Measurements from ENCODE around the gene DENND5B.
"Not testable (repeated sequence)": the region's sequence is repeated elsewhere in the genome, so short reads cannot be mapped to it uniquely, and the experiment has no call there.

The DENND5B gene

GRCh38 chr12:31620311-31620710 is 29.4 kb upstream of the DENND5B start:
- no peak for DNase-seq

GRCh38 chr12:31618228-31619025 is 27.5 kb upstream of the DENND5B start:
- H3K27me3 ChIP-seq (replicated peaks; ENCODE audit: control insufficient read depth, insufficient read depth, low read length, poor library complexity, severe bottlenecking): no peaks in the 10 kb centered on the region
- H3K27ac ChIP-seq (ENCODE audit: insufficient read depth, low read length, poor library complexity, severe bottlenecking): no peak overlapping the region
- H3K4me1 ChIP-seq (ENCODE audit: control insufficient read depth, insufficient read depth, low read length, poor library complexity, severe bottlenecking): no peaks in the 10 kb centered on the region
- no peaks in the 10 kb centered on the region for H3K36me3 ChIP-seq (ENCODE audit: control insufficient read depth, insufficient read depth, low read length)
- no peak overlapping the region for H3K4me3 ChIP-seq (ENCODE audit: insufficient read depth, low read depth, low read length, poor library complexity, severe bottlenecking)
- H3K9me3 ChIP-seq (ENCODE audit: control insufficient read depth, low read length): no peaks in the 10 kb centered on the region
- DNase-seq: no peak

More at GRCh38 chr12:31620311-31620710, 29.4 kb upstream of the DENND5B start:
- no peaks in the 10 kb centered on the region for H3K4me1 ChIP-seq (ENCODE audit: control insufficient read depth, insufficient read depth, low read length, poor library complexity, severe bottlenecking)
- H3K27me3 ChIP-seq (replicated peaks; ENCODE audit: control insufficient read depth, insufficient read depth, low read length, poor library complexity, severe bottlenecking): no peaks in the 10 kb centered on the region
- no peak overlapping the region for H3K27ac ChIP-seq (ENCODE audit: insufficient read depth, low read length, poor library complexity, severe bottlenecking)
- H3K9me3 ChIP-seq (ENCODE audit: control insufficient read depth, low read length): no peaks in the 10 kb centered on the region
- H3K4me3 ChIP-seq (ENCODE audit: insufficient read depth, low read depth, low read length, poor library complexity, severe bottlenecking): no peak overlapping the region
- H3K36me3 ChIP-seq (ENCODE audit: control insufficient read depth, insufficient read depth, low read length): no peaks in the 10 kb centered on the region

GRCh38 chr12:31612819-31613218 is 21.9 kb upstream of the DENND5B start:
- H3K27me3 ChIP-seq (replicated peaks; ENCODE audit: control insufficient read depth, insufficient read depth, low read length, poor library complexity, severe bottlenecking): no peaks in the 10 kb centered on the region
- H3K4me1 ChIP-seq (ENCODE audit: control insufficient read depth, insufficient read depth, low read length, poor library complexity, severe bottlenecking): no peaks in the 10 kb centered on the region
- H3K36me3 ChIP-seq (ENCODE audit: control insufficient read depth, insufficient read depth, low read length): no peaks in the 10 kb centered on the region
- no peak overlapping the region for H3K27ac ChIP-seq (ENCODE audit: insufficient read depth, low read length, poor library complexity, severe bottlenecking)
- DNase-seq: no peak
- H3K4me3 ChIP-seq (ENCODE audit: insufficient read depth, low read depth, low read length, poor library complexity, severe bottlenecking): no peak overlapping the region
- H3K9me3 ChIP-seq (ENCODE audit: control insufficient read depth, low read length): no peaks in the 10 kb centered on the region

- H3K9me3 ChIP-seq (ENCODE audit: control insufficient read depth, low read length); H3K27me3 ChIP-seq (replicated peaks; ENCODE audit: control insufficient read depth, insufficient read depth, low read length, poor library complexity, severe bottlenecking); DNase-seq; H3K27ac ChIP-seq (ENCODE audit: insufficient read depth, low read length, poor library complexity, severe bottlenecking); H3K4me3 ChIP-seq (ENCODE audit: insufficient read depth, low read depth, low read length, poor library complexity, severe bottlenecking); H3K36me3 ChIP-seq (ENCODE audit: control insufficient read depth, insufficient read depth, low read length); H3K4me1 ChIP-seq (ENCODE audit: control insufficient read depth, insufficient read depth, low read length, poor library complexity, severe bottlenecking): not testable (repeated sequence)
These were observed 17.4 kb upstream of the DENND5B start for GRCh38 chr12:31608299-31608698.

- Histone ChIP-seq H3K4me3 (ENCODE audit: insufficient read depth, low read depth, low read length, poor library complexity, severe bottlenecking) (no peak overlapping the region), H3K27me3 (replicated peaks; ENCODE audit: control insufficient read depth, insufficient read depth, low read length, poor library complexity, severe bottlenecking) (no peaks in the 10 kb centered on the region), H3K36me3 (ENCODE audit: control insufficient read depth, insufficient read depth, low read length) (no peaks in the 10 kb centered on the region), H3K4me1 (ENCODE audit: control insufficient read depth, insufficient read depth, low read length, poor library complexity, severe bottlenecking) (no peaks in the 10 kb centered on the region), H3K27ac (ENCODE audit: insufficient read depth, low read length, poor library complexity, severe bottlenecking) (no peak overlapping the region), H3K9me3 (ENCODE audit: control insufficient read depth, low read length) (no peaks in the 10 kb centered on the region)
- no peak for DNase-seq
These were observed 14.6 kb upstream of the DENND5B start for GRCh38 chr12:31605531-31605930.

- Histone ChIP-seq H3K36me3 (ENCODE audit: control insufficient read depth, insufficient read depth, low read length) (no peaks in the 10 kb centered on the region), H3K9me3 (ENCODE audit: control insufficient read depth, low read length) (no peaks in the 10 kb centered on the region), H3K4me3 (ENCODE audit: insufficient read depth, low read depth, low read length, poor library complexity, severe bottlenecking) (no peak overlapping the region), H3K27me3 (replicated peaks; ENCODE audit: control insufficient read depth, insufficient read depth, low read length, poor library complexity, severe bottlenecking) (no peaks in the 10 kb centered on the region), H3K4me1 (ENCODE audit: control insufficient read depth, insufficient read depth, low read length, poor library complexity, severe bottlenecking) (no peaks in the 10 kb centered on the region), H3K27ac (ENCODE audit: insufficient read depth, low read length, poor library complexity, severe bottlenecking) (no peak overlapping the region)
- no peak for DNase-seq
These were observed 12.6 kb upstream of the DENND5B start for GRCh38 chr12:31603546-31604009.

GRCh38 chr12:31600750-31601149 is 9.8 kb upstream of the DENND5B start:
- no peak overlapping the region for H3K4me3 ChIP-seq (ENCODE audit: insufficient read depth, low read depth, low read length, poor library complexity, severe bottlenecking)
- no peaks in the 10 kb centered on the region for H3K36me3 ChIP-seq (ENCODE audit: control insufficient read depth, insufficient read depth, low read length)
- DNase-seq: no peak
- no peaks in the 10 kb centered on the region for H3K9me3 ChIP-seq (ENCODE audit: control insufficient read depth, low read length)
- H3K27ac ChIP-seq (ENCODE audit: insufficient read depth, low read length, poor library complexity, severe bottlenecking): no peak overlapping the region
- no peaks in the 10 kb centered on the region for H3K4me1 ChIP-seq (ENCODE audit: control insufficient read depth, insufficient read depth, low read length, poor library complexity, severe bottlenecking)
- H3K27me3 ChIP-seq (replicated peaks; ENCODE audit: control insufficient read depth, insufficient read depth, low read length, poor library complexity, severe bottlenecking): no peaks in the 10 kb centered on the region

- H3K9me3 ChIP-seq (ENCODE audit: control insufficient read depth, low read length): no peaks in the 10 kb centered on the region
These were observed 9.3 kb upstream of the DENND5B start for GRCh38 chr12:31600252-31600651.

GRCh38 chr12:31599053-31599452 is 8.1 kb upstream of the DENND5B start:
- H3K9me3 ChIP-seq (ENCODE audit: control insufficient read depth, low read length): no peaks in the 10 kb centered on the region
- no peak overlapping the region for H3K4me3 ChIP-seq (ENCODE audit: insufficient read depth, low read depth, low read length, poor library complexity, severe bottlenecking)
- no peaks in the 10 kb centered on the region for H3K36me3 ChIP-seq (ENCODE audit: control insufficient read depth, insufficient read depth, low read length)
- no peak for DNase-seq
- no peak overlapping the region for H3K27ac ChIP-seq (ENCODE audit: insufficient read depth, low read length, poor library complexity, severe bottlenecking)
- no peaks in the 10 kb centered on the region for H3K4me1 ChIP-seq (ENCODE audit: control insufficient read depth, insufficient read depth, low read length, poor library complexity, severe bottlenecking)
- no peaks in the 10 kb centered on the region for H3K27me3 ChIP-seq (replicated peaks; ENCODE audit: control insufficient read depth, insufficient read depth, low read length, poor library complexity, severe bottlenecking)

More at GRCh38 chr12:31600252-31600651, 9.3 kb upstream of the DENND5B start:
- DNase-seq: no peak
- no peaks in the 10 kb centered on the region for H3K27me3 ChIP-seq (replicated peaks; ENCODE audit: control insufficient read depth, insufficient read depth, low read length, poor library complexity, severe bottlenecking)
- H3K36me3 ChIP-seq (ENCODE audit: control insufficient read depth, insufficient read depth, low read length): no peaks in the 10 kb centered on the region
- no peak overlapping the region for H3K27ac ChIP-seq (ENCODE audit: insufficient read depth, low read length, poor library complexity, severe bottlenecking)
- no peaks in the 10 kb centered on the region for H3K4me1 ChIP-seq (ENCODE audit: control insufficient read depth, insufficient read depth, low read length, poor library complexity, severe bottlenecking)
- H3K4me3 ChIP-seq (ENCODE audit: insufficient read depth, low read depth, low read length, poor library complexity, severe bottlenecking): no peak overlapping the region

GRCh38 chr12:31597066-31597465 is 6.1 kb upstream of the DENND5B start:
- H3K4me1 ChIP-seq (ENCODE audit: control insufficient read depth, insufficient read depth, low read length, poor library complexity, severe bottlenecking): no peaks in the 10 kb centered on the region
- no peak overlapping the region for H3K4me3 ChIP-seq (ENCODE audit: insufficient read depth, low read depth, low read length, poor library complexity, severe bottlenecking)
- H3K36me3 ChIP-seq (ENCODE audit: control insufficient read depth, insufficient read depth, low read length): no peaks in the 10 kb centered on the region
- no peak overlapping the region for H3K27ac ChIP-seq (ENCODE audit: insufficient read depth, low read length, poor library complexity, severe bottlenecking)
- no peaks in the 10 kb centered on the region for H3K27me3 ChIP-seq (replicated peaks; ENCODE audit: control insufficient read depth, insufficient read depth, low read length, poor library complexity, severe bottlenecking)
- H3K9me3 ChIP-seq (ENCODE audit: control insufficient read depth, low read length): no peaks in the 10 kb centered on the region
- no peak for DNase-seq
